ENCODE measurements around the gene RFK.

GRCh38 chr9:76415731-76416130 lies 21.5 kb upstream of the RFK start:
- TF ChIP-seq EZH2 (IDR thresholded peaks at IDR 0.05) (no peak), POLR2AphosphoS5 (IDR thresholded peaks at IDR 0.05; ENCODE audit: borderline replicate concordance, low read depth, low read length) (no peak)

Measured in SK-N-MC (cell line).